Psoas muscle (tissue), 8 donors: ENCODE results near the gene ITGB8. TPM values are rescaled to one million over a fixed set of nuclear protein-coding genes. Genes with fewer than 3 reads are reported as not detected.

ENCODE experiments used
- ATAC-seq, 4 donors: fragments of 200-7000 bp; cut with Tn5 transposase; one replicate each; pipeline ENCODE4 v1.9.1; 2020; ENCODE audit warnings: moderate library complexity in 3 of 4, mild to moderate bottlenecking in 2 of 4
- DNase-seq, 2 donors: peaks; one replicate each; pipeline ENCODE4 v3.0.0-alpha.2; 2020
- H3K27ac ChIP-seq: fragments of 200-600 bp; one replicate; pipeline ENCODE4 v1.8.0; 2022
- H3K27me3 ChIP-seq, 3 donors: fragments of 200-600 bp in 1 of 3; one replicate each; pipeline versions ENCODE4 v1.6.1 to v1.8.0; 2013 to 2022; ENCODE audit warnings: low read length in 2 of 3, mild to moderate bottlenecking in 2 of 3, moderate library complexity in 1 of 3; ENCODE audit not compliant: insufficient read depth in 3 of 3
- H3K36me3 ChIP-seq, 2 donors: fragments of 200-600 bp in 1 of 2; one replicate each; pipeline versions ENCODE4 v1.6.1 to v1.8.0; 2013 to 2022; ENCODE audit warnings: low read depth in 1 of 2, mild to moderate bottlenecking in 1 of 2, moderate library complexity in 1 of 2; ENCODE audit not compliant: insufficient read depth in 1 of 2
- H3K4me1 ChIP-seq: fragments of 200-600 bp; one replicate; pipeline ENCODE4 v1.8.0; 2022
- H3K4me3 ChIP-seq: fragments of 200-600 bp; one replicate; pipeline ENCODE4 v1.8.0; 2022; ENCODE audit warnings: mild to moderate bottlenecking
- H3K9me3 ChIP-seq: fragments of 200-600 bp; one replicate; pipeline ENCODE4 v1.8.0; 2022
- WGBS, 3 donors: extraction: QIAGEN DNeasy Blood & Tissue Kit; methylation state at CpG; one replicate each; pipeline versions ENCODE4 v1.1.6 to v1.1.7; 2013; 5-methylcytosine and 5-hydroxymethylcytosine counted together
- intact Hi-C, 2 donors: fragments of 100-400 bp; cut with DNase I; formaldehyde crosslinking; loops; one replicate each; pipeline versions ENCODE4 v1.11.0 to v1.14.2; 2022
- polyA plus RNA-seq, 3 donors: library from polyadenylated mRNA; stranded (reverse); fragments of 200-250 nt; gene quantifications; one replicate each; pipeline ENCODE4 v1.2.3, GENCODE V29; 2013
- total RNA-seq, 4 donors: library from RNA; stranded (reverse); fragmentation: NEBNext Ultra II Directional in 2 of 4; extraction: Animal tissue kit (Norgen Biotek cat#: 25700) in 2 of 4; gene quantifications; one replicate each; pipeline versions ENCODE4 v1.2.1 to v1.2.4, GENCODE V29; 2021 to 2023
- TF ChIP-seq, protein P1 (sequence below): fragments of 200-600 bp; IDR thresholded peaks from one replicate; pipeline ENCODE4 v1.8.0; 2022; ENCODE audit warnings: antibody characterized with exemption
- donor health status: healthy with polysubstance abuse.
- donor health status: DM: no; HTN: no; CAD: no; lungs with moderate emphysema.
- donor health status: Bipolar disorder and iron deficiency.
- donor health status: healthy.
- donor health status: DM: yes; HTN: yes; CAD: no.
- donor health status: DM: no; HTN: no; CAD: no.
- donor health status: DM: no; HTN: no; CAD: no.
- donor health status: DM: yes; HTN: yes; CAD: no.

ITGB8 gene
- total and polyA plus RNA-seq, 7 donors: 0.04 to 0.60 (median 0.12) TPM

DNA sequence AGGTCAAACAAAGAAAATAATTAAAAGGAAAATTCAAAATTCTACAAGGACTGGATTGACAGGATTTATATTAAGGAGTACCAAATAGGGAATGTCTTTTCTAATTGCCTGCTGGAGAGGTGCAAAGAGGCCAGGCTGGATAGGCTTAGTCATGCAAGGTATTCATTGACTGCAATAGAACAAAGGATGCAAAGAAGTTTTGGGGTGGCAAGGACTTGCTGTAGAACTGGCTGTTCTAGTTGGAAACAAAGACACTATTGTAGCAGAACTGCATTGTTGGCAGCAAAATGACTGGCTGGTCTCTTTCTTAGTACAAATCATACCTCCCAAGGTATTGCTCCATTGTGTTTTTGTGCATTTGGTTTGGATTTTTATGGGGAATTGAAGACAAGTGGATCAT lies 10.1 kb downstream of the ITGB8 start:
- no peaks in the 10 kb centered on the region for H3K4me1 ChIP-seq
- H3K4me3 ChIP-seq: no peak overlapping the region
- intact Hi-C loops: no loop called here
- peaks cover 0 to 3% (median 1%) of the 10 kb centered on the region in 3 donors for H3K27me3 ChIP-seq
- H3K36me3 ChIP-seq: no peaks in the 10 kb centered on the region
- DNase-seq (no peak), ATAC-seq (no peak)
- H3K27ac ChIP-seq: no peak overlapping the region
- no peaks in the 10 kb centered on the region for H3K9me3 ChIP-seq
- TF ChIP-seq, protein P1, sequence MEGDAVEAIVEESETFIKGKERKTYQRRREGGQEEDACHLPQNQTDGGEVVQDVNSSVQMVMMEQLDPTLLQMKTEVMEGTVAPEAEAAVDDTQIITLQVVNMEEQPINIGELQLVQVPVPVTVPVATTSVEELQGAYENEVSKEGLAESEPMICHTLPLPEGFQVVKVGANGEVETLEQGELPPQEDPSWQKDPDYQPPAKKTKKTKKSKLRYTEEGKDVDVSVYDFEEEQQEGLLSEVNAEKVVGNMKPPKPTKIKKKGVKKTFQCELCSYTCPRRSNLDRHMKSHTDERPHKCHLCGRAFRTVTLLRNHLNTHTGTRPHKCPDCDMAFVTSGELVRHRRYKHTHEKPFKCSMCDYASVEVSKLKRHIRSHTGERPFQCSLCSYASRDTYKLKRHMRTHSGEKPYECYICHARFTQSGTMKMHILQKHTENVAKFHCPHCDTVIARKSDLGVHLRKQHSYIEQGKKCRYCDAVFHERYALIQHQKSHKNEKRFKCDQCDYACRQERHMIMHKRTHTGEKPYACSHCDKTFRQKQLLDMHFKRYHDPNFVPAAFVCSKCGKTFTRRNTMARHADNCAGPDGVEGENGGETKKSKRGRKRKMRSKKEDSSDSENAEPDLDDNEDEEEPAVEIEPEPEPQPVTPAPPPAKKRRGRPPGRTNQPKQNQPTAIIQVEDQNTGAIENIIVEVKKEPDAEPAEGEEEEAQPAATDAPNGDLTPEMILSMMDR: no peak

DNA sequence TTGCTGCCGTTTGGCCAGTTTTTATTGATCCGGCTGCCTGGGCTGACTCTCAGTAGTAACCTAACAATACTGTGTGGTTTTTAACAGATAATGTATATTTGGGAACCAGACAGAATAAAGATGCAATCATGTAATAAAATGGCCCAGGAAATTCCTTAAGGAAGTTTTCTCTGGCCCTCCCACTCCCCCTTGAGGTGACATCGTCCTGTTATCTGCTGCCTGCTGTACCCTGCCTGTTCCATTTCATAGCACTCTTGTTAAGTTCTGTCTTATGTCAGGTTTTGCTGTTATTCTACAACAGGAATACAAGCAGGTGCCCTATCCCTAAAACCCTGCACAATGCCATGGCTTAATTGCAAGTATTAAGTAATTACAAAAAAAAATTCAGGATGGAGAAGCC lies 12.5 kb downstream of the ITGB8 start:
- TF ChIP-seq, protein P1: no peak
- 51 to 59% (median 57%) methylated on average over 3 of the region's 3 CpGs for WGBS, 3 donors

DNA sequence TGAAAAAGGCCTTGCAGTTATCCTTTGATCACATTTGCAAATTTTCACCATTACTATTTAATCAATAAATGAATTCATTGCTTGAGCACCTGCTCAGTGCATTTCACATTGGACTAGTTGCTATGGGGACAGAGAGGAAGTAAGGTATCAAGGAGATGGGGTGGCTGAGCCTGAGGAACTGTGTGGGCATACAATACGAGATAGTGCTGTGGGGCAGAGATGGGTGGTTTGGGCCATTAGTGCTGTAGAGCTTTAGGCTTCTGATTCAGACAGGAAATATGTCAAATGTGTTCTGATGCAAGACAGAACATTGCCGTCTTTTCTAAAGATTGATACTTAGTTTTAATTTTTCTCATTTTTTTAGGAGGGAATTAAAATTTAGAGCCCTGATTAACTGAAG lies 13.2 kb downstream of the ITGB8 start:
- intact Hi-C loops: no loop called here
- WGBS, 3 donors: 64 to 68% (median 64%) methylated on average over 2 of the region's 2 CpGs

More for the DNA sequence above, 12.5 kb downstream of the ITGB8 start:
- no peak for ATAC-seq
- H3K4me3 ChIP-seq: no peak overlapping the region
- no peaks in the 10 kb centered on the region for H3K9me3 ChIP-seq
- no peaks in the 10 kb centered on the region for H3K36me3 ChIP-seq
- DNase-seq: no peak
- intact Hi-C loops: no loop called here
- H3K4me1 ChIP-seq: no peaks in the 10 kb centered on the region
- no peak overlapping the region for H3K27ac ChIP-seq
- peaks cover 0 to 3% (median 1%) of the 10 kb centered on the region in 3 donors for H3K27me3 ChIP-seq

DNA sequence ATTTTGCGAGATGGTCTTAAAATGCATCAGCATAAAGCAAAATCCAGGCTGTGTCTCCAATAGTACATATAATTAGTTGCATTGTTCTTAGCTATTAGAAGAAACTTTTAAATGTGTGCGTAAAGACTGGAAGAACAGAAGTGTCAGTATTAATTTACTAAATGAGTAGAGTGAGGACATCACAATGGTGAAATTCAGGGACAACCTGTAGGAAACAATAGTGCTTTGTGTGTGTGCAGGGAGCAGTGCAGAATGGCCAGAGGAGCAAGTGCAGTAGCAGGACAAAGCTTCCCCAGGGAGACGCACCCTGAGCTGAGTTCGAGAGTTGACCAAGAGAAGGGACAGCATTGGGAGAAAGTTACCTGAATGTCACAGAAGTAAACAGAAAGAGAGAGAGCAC lies 13.7 kb downstream of the ITGB8 start:
- ATAC-seq (no peak), DNase-seq (no peak)
- Histone ChIP-seq H3K27ac (no peak overlapping the region), H3K4me3 (no peak overlapping the region), H3K9me3 (no peaks in the 10 kb centered on the region), H3K4me1 (no peaks in the 10 kb centered on the region), H3K36me3 (no peaks in the 10 kb centered on the region), H3K27me3 (peaks cover 0 to 3% (median 1%) of the 10 kb centered on the region in 3 donors)
- TF ChIP-seq, protein P1: no peak
- intact Hi-C loops: no loop called here
- 98 to 99% (median 98%) methylated on average over 4 of the region's 4 CpGs for WGBS, 3 donors

More for the DNA sequence above, 13.2 kb downstream of the ITGB8 start:
- Histone ChIP-seq H3K27ac (no peak overlapping the region), H3K4me3 (no peak overlapping the region), H3K27me3 (peaks cover 0 to 3% (median 1%) of the 10 kb centered on the region in 3 donors), H3K36me3 (no peaks in the 10 kb centered on the region), H3K9me3 (no peaks in the 10 kb centered on the region), H3K4me1 (no peaks in the 10 kb centered on the region)
- DNase-seq (no peak), ATAC-seq (no peak)
- TF ChIP-seq, protein P1: no peak

DNA sequence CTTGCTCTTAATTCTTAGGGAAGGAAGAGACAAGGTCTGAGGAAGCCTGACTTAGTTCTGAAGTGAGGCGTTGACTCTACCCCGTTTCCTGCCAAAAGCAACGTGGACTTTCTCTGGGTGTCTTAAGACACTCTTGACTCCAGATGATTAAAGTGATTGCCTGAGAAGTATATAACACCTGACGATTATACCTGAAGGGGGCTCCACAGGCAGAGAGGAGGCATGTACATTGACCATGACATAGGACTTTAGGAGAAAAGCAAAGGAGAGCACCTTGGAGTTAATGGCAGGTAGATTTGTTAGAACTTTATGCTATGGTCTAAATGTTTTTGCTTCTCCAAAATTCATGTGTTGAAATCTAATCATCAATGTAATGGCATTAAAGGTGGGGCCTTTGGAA lies 15.9 kb downstream of the ITGB8 start:
- 90 to 93% (median 90%) methylated on average over 4 of the region's 4 CpGs for WGBS, 3 donors
- TF ChIP-seq, protein P1: no peak

More for the DNA sequence above, 15.9 kb downstream of the ITGB8 start:
- no peak for ATAC-seq
- Histone ChIP-seq H3K36me3 (no peaks in the 10 kb centered on the region), H3K27me3 (peaks cover 0 to 3% (median 1%) of the 10 kb centered on the region in 3 donors), H3K4me3 (no peak overlapping the region), H3K9me3 (no peaks in the 10 kb centered on the region), H3K27ac (no peak overlapping the region), H3K4me1 (no peaks in the 10 kb centered on the region)
- no peak for DNase-seq
- intact Hi-C loops: no loop called here
